HUES6 (cell line): ENCODE results near the gene NR3C2.

Experiments used
- H3K27ac ChIP-seq: 2 replicates; pipeline ENCODE4 v1.7.0; 2013; ENCODE audit warnings: low read depth, mild to moderate bottlenecking, low read length, inconsistent platforms
- H3K27me3 ChIP-seq: 2 replicates; pipeline ENCODE4 v1.6.1; 2013; ENCODE audit warnings: low read length; ENCODE audit not compliant: control insufficient read depth, insufficient read depth
- H3K36me3 ChIP-seq: 2 replicates; pipeline ENCODE4 v1.6.1; 2013; ENCODE audit warnings: low read length; ENCODE audit not compliant: control insufficient read depth, insufficient read depth
- H3K4me1 ChIP-seq: 2 replicates; pipeline ENCODE4 v1.6.1; 2013; ENCODE audit warnings: low read length; ENCODE audit not compliant: control insufficient read depth, insufficient read depth
- H3K4me3 ChIP-seq: 2 replicates; pipeline ENCODE4 v1.5.1; 2013; ENCODE audit warnings: low read depth, low read length
- H3K9ac ChIP-seq: one replicate; pipeline ENCODE4 v1.6.1; 2013; ENCODE audit warnings: mild to moderate bottlenecking, low read length
- H3K9me3 ChIP-seq: 2 replicates; pipeline ENCODE4 v1.6.1; 2013; ENCODE audit warnings: low read depth, low read length; ENCODE audit not compliant: control insufficient read depth, insufficient read depth

Gene NR3C2

DNA sequence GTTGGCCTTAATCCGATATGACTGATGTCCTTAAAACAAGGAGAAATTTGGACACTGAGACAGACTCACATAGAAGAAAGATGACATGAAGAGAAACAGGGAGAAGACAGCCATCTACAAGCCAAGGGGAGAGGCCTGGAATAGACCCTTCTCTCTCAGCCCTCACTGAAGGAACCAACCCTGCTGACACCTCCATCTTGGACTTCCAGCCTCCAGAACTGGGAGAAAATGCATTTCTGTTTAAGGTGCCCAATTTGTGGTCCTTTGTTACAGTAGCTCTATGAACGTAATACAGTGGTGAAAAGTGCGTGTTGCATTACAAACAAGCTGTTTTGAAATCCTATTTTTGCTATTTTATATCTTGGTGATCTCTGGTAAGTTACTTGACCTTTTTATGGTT lies 366.8 kb downstream of the NR3C2 start:
- peaks cover 36% of the 10 kb centered on the region for H3K9me3 ChIP-seq
- H3K9ac ChIP-seq: no peak overlapping the region
- H3K36me3 ChIP-seq: peaks cover 12% of the 10 kb centered on the region
- H3K27ac ChIP-seq: no peak overlapping the region
- H3K4me3 ChIP-seq: no peak overlapping the region
- no peaks in the 10 kb centered on the region for H3K4me1 ChIP-seq
- H3K27me3 ChIP-seq: no peaks in the 10 kb centered on the region

DNA sequence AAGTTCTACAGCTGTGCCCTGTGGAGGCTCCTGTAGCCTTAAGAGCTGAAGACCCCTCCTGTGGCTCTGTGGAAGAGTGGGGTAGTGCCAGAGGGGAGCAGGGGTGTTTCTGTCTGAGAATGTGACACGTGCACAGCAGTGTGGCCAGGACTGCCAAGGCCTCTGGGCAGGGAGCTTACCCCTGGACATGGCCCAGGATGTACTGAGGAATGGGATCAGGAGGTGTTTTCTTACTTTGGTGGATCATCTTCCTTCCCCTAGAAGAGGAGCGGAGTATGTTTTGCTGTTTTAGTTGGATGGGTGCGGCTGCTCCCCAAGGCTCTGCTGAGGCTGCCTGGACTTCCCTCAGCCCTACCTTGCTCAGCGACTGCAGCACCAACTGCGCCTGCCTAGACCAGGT lies 367.8 kb downstream of the NR3C2 start:
- Histone ChIP-seq H3K4me1 (no peaks in the 10 kb centered on the region), H3K9ac (no peak overlapping the region), H3K27me3 (no peaks in the 10 kb centered on the region), H3K4me3 (no peak overlapping the region), H3K27ac (no peak overlapping the region), H3K36me3 (peaks cover 12% of the 10 kb centered on the region), H3K9me3 (peaks cover 36% of the 10 kb centered on the region)

DNA sequence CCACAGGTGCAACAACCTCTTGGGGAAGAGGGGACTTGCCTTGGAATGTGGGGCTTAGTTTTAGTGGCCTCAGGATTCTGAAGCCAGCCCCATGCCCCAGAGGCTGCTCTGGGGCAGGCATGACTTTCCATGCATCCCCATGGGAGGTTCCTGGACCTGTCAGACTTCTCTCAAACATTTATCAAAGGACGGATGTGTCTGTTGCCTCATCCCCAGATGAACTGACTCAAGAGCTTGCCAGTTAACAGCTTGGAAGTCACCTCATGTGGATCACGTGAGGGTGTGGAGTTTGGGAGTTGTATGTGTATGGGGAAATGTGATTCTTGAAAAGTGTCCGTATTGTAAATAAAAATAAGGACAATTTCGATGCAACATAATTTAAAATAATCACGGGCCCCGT lies 368.9 kb downstream of the NR3C2 start:
- peaks cover 12% of the 10 kb centered on the region for H3K36me3 ChIP-seq
- no peak overlapping the region for H3K9ac ChIP-seq
- H3K4me3 ChIP-seq: no peak overlapping the region
- peaks cover 36% of the 10 kb centered on the region for H3K9me3 ChIP-seq
- no peak overlapping the region for H3K27ac ChIP-seq
- no peaks in the 10 kb centered on the region for H3K27me3 ChIP-seq
- no peaks in the 10 kb centered on the region for H3K4me1 ChIP-seq

DNA sequence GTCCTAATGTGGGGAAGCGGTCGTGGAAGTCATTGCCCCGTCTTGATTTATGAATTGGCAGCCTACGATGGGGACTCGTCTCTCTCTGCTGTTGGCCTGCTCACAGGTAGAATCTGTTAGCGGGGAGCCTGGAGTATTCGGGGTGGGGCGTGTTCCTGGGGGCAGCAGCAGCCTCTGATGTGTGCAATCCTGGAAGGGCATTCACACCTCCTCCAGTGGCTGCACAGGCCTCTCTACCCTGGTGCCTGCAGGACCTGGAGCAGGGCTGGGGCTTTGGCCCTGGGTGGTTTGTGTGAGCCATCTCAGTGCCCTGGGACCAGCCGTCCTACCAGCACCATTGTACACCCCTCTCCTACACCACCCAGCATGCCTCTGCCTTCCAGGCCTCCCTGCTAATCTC lies 369.4 kb downstream of the NR3C2 start:
- Histone ChIP-seq H3K9ac (no peak overlapping the region), H3K36me3 (peaks cover 12% of the 10 kb centered on the region), H3K4me1 (peaks cover 3% of the 10 kb centered on the region; the same call in 1 of the 2 replicates), H3K4me3 (no peak overlapping the region), H3K9me3 (peaks cover 36% of the 10 kb centered on the region), H3K27ac (no peak overlapping the region), H3K27me3 (no peaks in the 10 kb centered on the region)

DNA sequence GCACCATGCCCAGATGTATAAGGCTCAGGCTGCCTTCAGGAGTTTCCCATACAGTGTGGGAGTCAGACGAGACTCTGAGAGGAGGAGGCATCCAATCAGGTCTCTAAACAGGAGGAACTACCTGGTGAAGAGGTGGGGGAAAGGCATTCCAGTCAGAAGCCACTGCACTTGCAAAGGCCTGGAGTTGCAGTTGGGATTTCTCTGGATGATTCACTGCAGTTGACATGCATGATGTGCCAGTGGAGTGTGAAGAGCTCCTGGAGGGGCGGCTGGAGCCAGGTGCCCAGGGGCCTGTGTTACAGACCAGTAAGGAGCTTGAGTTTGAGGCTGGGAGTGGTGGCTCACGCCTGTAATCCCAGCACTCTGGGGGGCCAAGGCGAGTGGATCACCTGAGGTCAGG lies 371.2 kb downstream of the NR3C2 start:
- peaks cover 12% of the 10 kb centered on the region for H3K36me3 ChIP-seq
- H3K27ac ChIP-seq: no peak overlapping the region
- no peaks in the 10 kb centered on the region for H3K27me3 ChIP-seq
- H3K9ac ChIP-seq: no peak overlapping the region
- peaks cover 5% of the 10 kb centered on the region; the same call in 1 of the 2 replicates for H3K4me1 ChIP-seq
- peaks cover 32% of the 10 kb centered on the region for H3K9me3 ChIP-seq
- H3K4me3 ChIP-seq: no peak overlapping the region

DNA sequence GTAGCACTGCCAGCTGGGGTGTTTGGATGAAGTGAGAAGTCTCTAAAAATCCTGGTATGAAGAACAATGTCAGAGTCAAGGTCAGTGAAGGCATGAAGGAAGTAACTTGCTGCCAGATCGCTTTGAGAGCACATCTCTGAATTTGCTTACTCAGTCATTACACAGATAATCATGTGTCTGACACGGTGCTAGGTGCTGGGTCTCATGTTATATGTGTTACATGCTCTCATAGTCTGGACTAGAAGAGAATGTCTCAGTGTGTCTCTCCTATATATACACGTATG lies 372.4 kb downstream of the NR3C2 start:
- Histone ChIP-seq H3K9ac (no peak overlapping the region), H3K36me3 (peaks cover 9% of the 10 kb centered on the region), H3K27me3 (no peaks in the 10 kb centered on the region), H3K4me3 (no peak overlapping the region), H3K4me1 (peaks cover 5% of the 10 kb centered on the region; the same call in 1 of the 2 replicates), H3K27ac (no peak overlapping the region), H3K9me3 (peaks cover 21% of the 10 kb centered on the region)

DNA sequence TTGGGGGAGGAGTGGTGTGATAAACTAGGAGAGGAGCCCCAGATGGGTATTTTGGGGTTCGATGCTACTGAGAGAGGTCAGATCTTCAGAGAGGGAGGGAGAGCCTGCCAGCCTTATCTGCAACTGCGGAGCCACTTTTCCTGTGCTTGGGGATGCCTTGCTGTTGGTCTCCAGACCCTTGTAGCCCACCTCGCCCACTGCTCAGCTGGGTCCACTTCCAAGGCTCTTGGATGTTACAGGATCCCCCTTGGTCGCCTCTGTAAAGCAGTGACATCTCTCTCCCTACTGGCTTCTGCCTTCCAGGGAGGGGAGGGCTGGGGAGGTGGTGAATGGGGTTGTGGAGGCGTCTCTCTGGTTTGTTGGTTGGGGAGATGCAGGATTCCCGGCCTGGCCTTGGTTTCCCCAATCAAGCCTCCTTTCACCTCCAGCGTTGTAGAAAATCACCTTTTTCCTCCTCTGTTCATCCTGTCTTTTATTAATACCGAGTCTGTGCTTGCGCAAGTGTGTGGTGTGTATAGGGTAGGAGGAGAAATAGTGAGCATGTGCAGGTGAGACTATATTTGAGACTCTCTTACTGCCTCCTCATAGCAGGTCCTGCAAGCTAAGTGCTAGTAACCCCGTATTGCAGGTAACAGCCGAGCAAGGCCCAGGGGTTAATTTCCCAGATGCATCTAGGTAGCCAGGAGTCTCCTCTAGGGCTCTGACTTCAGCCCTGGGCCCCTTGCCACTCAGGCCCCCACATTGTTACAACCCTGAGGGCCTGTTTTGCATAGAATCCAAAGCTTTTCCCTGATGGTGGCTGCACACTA lies 372.9 kb downstream of the NR3C2 start:
- peaks cover 15% of the 10 kb centered on the region for H3K9me3 ChIP-seq
- no peak overlapping the region for H3K27ac ChIP-seq
- H3K9ac ChIP-seq: no peak overlapping the region
- peaks cover 6% of the 10 kb centered on the region for H3K36me3 ChIP-seq
- H3K4me3 ChIP-seq: no peak overlapping the region
- no peaks in the 10 kb centered on the region for H3K27me3 ChIP-seq
- peaks cover 5% of the 10 kb centered on the region; the same call in 1 of the 2 replicates for H3K4me1 ChIP-seq

DNA sequence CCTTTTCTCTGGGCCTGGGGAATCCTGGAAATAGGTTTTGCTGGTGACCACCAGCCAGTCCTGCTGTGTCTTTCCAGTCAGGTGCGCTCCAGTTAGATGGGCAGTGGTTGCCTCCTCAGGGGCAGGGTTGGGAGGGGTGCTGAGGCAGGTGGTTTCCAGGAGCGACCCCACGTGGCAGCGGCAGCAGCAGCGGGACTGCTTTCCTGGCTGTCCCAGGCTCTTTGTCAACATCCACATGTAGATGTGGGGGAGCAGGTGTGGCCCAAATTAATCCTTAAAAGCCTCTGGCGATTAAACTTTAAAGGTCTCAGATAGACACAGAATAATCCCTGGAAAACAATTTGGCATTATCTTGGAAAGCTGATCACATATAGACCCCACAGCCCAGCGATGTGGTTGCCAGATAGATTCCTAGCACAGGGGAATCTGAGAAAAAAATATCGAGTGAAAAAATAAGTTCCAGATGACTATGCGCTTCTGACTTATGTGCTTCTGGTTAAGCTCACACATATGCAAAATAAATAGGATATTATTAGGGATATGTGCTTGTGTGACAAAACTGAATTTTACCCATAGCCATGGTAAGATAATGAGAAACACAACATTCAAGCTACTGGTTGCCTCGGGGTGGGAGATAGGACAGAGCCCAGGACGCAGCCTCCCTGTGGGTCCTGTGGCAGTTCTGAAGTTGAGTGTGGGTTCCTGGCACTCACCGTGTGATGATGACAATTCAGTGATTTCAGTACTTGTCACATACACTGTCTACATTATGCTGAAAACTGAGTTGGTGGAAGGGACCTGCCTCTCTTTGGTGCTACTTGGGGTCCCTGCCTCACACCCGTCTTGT lies 373.9 kb downstream of the NR3C2 start:
- no peak overlapping the region for H3K27ac ChIP-seq
- H3K9me3 ChIP-seq: peaks cover 5% of the 10 kb centered on the region; the same call in 1 of the 2 replicates
- H3K4me3 ChIP-seq: no peak overlapping the region
- peaks cover 4% of the 10 kb centered on the region for H3K36me3 ChIP-seq
- H3K4me1 ChIP-seq: peaks cover 5% of the 10 kb centered on the region; the same call in 1 of the 2 replicates
- H3K9ac ChIP-seq: no peak overlapping the region
- H3K27me3 ChIP-seq: no peaks in the 10 kb centered on the region

DNA sequence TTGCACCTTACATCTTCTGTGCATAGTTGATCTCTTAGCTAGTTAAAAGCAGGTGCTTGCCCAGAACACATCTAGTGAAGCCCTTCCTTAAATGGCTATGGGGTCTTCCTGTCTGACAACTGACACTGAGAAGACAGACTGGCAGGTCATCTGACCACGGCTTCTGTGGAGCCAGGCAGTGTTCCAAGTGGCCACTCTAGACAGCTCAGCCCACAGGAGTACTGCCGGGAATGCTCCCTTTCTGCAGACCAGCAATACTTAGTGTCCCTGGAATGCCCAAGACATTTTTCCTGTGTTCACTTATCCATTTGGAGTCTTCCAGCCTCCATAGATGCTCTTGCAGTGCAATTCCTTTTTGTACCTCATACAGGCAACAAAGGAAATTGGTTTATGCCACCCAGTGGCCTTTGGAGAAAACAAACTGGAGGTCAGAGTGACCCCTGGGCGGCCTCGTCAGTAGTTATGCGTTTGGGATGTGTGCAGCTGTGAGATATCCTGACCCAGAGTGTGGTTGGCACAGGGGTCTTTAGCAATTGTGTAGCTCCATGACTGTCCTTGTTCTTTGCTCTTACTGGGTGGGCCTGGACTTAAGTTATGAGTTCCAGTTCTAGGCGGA lies 374.8 kb downstream of the NR3C2 start:
- Histone ChIP-seq H3K9ac (no peak overlapping the region), H3K27me3 (no peaks in the 10 kb centered on the region), H3K27ac (no peak overlapping the region), H3K4me3 (no peak overlapping the region), H3K4me1 (peaks cover 5% of the 10 kb centered on the region; the same call in 1 of the 2 replicates), H3K36me3 (no peaks in the 10 kb centered on the region), H3K9me3 (no peaks in the 10 kb centered on the region)

DNA sequence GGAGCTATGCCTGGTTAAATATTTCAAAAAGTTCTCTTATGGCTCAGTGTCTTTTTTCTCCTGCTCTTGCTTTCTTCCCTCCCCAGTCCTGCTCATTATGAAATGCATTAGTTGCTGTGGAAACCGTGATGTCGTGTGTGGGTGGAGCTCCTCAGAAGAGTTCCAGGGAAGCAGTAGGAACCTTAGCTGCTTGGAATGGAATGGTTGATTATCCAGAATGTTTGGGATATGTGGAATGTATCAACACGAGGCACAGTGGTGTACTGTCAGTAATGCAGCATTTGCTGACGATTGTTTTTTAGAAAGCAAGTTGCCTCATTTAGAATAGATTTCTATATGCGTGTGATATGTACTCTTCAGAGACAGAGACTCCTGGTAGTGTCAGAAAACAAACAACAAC lies 377.1 kb downstream of the NR3C2 start:
- Histone ChIP-seq H3K4me3 (no peak overlapping the region), H3K27me3 (no peaks in the 10 kb centered on the region), H3K27ac (no peak overlapping the region), H3K36me3 (no peaks in the 10 kb centered on the region), H3K9ac (no peak overlapping the region), H3K9me3 (no peaks in the 10 kb centered on the region), H3K4me1 (peaks cover 25% of the 10 kb centered on the region)

DNA sequence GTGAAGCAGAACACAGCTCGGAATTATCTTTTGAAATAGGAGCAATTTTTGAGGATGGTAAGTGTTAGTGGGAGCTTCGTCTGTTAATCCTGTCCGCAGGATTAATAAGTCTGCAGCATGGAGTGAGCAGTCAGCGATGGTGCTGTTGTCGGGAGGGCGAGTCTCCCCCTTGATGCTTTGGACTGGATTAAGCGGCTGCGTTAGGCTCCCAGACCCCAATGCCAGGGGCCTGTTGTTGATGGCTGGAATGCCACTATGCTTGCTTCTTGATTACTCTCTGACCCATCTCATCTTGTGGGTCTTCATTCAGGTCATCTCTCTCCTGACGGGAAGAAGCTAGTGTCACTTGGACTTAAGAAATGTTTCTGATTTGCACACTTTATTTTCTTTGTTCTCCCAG lies 377.8 kb downstream of the NR3C2 start:
- Histone ChIP-seq H3K27me3 (no peaks in the 10 kb centered on the region), H3K9ac (no peak overlapping the region)

More for the DNA sequence above, 377.8 kb downstream of the NR3C2 start:
- no peaks in the 10 kb centered on the region for H3K36me3 ChIP-seq
- no peaks in the 10 kb centered on the region for H3K9me3 ChIP-seq
- peaks cover 29% of the 10 kb centered on the region for H3K4me1 ChIP-seq
- H3K4me3 ChIP-seq: no peak overlapping the region
- no peak overlapping the region for H3K27ac ChIP-seq
